Panc1 (cell line): ENCODE data around the gene MXRA8. TPM values are rescaled to one million over a fixed set of nuclear protein-coding genes. Genes with fewer than 3 reads are reported as not detected.

Experiments used
- ATAC-seq: fragments of 200-7000 bp; cut with Tn5 transposase; 2 replicates; pipeline ENCODE4 v1.9.1; 2020; ENCODE audit warnings: mild to moderate bottlenecking, moderate library complexity
- BruUV-seq: library from RNA; stranded (reverse); fragments of 400-500 nt; replicated peaks from 2 replicates; lab custom pipeline; 2021; lab: Mats Ljungman, UMichigan
- CTCF ChIA-PET: fragments of 300-600 bp; sonication (Branson Sonifier 250); formaldehyde crosslinking; loops from one replicate; lab custom pipeline; 2022; ENCODE audit warnings: antibody characterized with exemption; lab: Charles Lee
- POLR2A ChIA-PET: fragments of 300-600 bp; sonication (Branson Sonifier 250); formaldehyde crosslinking; loops from one replicate; lab custom pipeline; 2022; ENCODE audit warnings: antibody characterized with exemption; lab: Charles Lee
- DNase-seq: peaks from one replicate; pipeline ENCODE4 v3.0.0-alpha.2; 2010; ENCODE audit warnings: low read depth, low spot score
- H3K27ac ChIP-seq: 2 replicates; pipeline ENCODE4 v1.5.1; 2011; ENCODE audit warnings: mild to moderate bottlenecking, low read length, inconsistent platforms
- H3K27me3 ChIP-seq: fragments of 200-500 bp; sonication (Bioruptor generic); 2 replicates; pipeline ENCODE4 v1.6.0; 2014; ENCODE audit warnings: low read length, inconsistent platforms; ENCODE audit not compliant: control insufficient read depth, insufficient read depth
- H3K36me3 ChIP-seq: fragments of 200-500 bp; sonication (Bioruptor generic); 2 replicates; pipeline ENCODE4 v1.5.1; 2014; ENCODE audit warnings: inconsistent platforms, mild to moderate bottlenecking, low read length, moderate library complexity; ENCODE audit not compliant: control insufficient read depth, insufficient read depth
- H3K4me1 ChIP-seq: 2 replicates; pipeline ENCODE4 v1.5.1; 2011; ENCODE audit warnings: inconsistent platforms, mild to moderate bottlenecking, low read length, moderate library complexity; ENCODE audit not compliant: control insufficient read depth, insufficient read depth
- H3K4me3 ChIP-seq, 2 experiments: 2 replicates each; pipeline ENCODE4 v1.5.1; 2011 to 2012; ENCODE audit warnings: low read depth in 2 of 2, low read length in 2 of 2, mild to moderate bottlenecking in 2 of 2, inconsistent platforms in 1 of 2, moderate library complexity in 1 of 2
- H3K9me3 ChIP-seq: fragments of 200-500 bp; sonication (Bioruptor generic); 2 replicates; pipeline ENCODE4 v1.5.1; 2014; ENCODE audit warnings: low read depth, mild to moderate bottlenecking, inconsistent platforms, low read length, moderate library complexity; ENCODE audit not compliant: control insufficient read depth, insufficient read depth
- CTCF ChIP-seq: fragments of 450-650 bp; IDR thresholded peaks from 2 replicates; pipeline ENCODE4 v1.5.1; 2017; ENCODE audit warnings: mild to moderate bottlenecking
- POLR2AphosphoS5 ChIP-seq: IDR thresholded peaks from 2 replicates; pipeline ENCODE4 v1.6.1; 2012; ENCODE audit warnings: mild to moderate bottlenecking, low read depth, low read length, moderate library complexity
- REST ChIP-seq, 2 experiments: IDR thresholded peaks; 2 replicates each; pipeline ENCODE4 v1.6.1; 2011 to 2012; ENCODE audit warnings: low read depth in 2 of 2, control low read depth in 1 of 2, low read length in 1 of 2, mild to moderate bottlenecking in 1 of 2, moderate library complexity in 1 of 2; ENCODE audit not compliant: insufficient read depth in 1 of 2
- SIN3A ChIP-seq: IDR thresholded peaks from 2 replicates; pipeline ENCODE4 v1.6.1; 2012; ENCODE audit warnings: low read depth, mild to moderate bottlenecking, low read length, moderate library complexity, borderline replicate concordance; ENCODE audit not compliant: insufficient read depth
- TCF7L2 ChIP-seq: IDR thresholded peaks from 2 replicates; pipeline ENCODE4 v1.6.1; 2011; ENCODE audit warnings: mild to moderate bottlenecking, low read depth, low read length, inconsistent platforms
- in situ Hi-C: cut with HindIII; loops from 2 replicates; pipeline ENCODE4 v1.10.0; 2016; ENCODE audit warnings: low sequenced_read_pairs, low pct_unique_long_range_greater_than_20kb
- intact Hi-C: fragments of 100-400 bp; cut with micrococcal nuclease; formaldehyde crosslinking; loops from one replicate; pipeline ENCODE4 v1.10.0; 2022; ENCODE audit not compliant: unreplicated experiment
- total RNA-seq: library from RNA; stranded (reverse); gene quantifications from one replicate; pipeline ENCODE4 v1.2.1, GENCODE V29; 2021; ENCODE audit not compliant: unreplicated experiment

The MXRA8 gene
- total RNA-seq, 1 experiment from 2014 or later = 96.0 TPM

DNA sequence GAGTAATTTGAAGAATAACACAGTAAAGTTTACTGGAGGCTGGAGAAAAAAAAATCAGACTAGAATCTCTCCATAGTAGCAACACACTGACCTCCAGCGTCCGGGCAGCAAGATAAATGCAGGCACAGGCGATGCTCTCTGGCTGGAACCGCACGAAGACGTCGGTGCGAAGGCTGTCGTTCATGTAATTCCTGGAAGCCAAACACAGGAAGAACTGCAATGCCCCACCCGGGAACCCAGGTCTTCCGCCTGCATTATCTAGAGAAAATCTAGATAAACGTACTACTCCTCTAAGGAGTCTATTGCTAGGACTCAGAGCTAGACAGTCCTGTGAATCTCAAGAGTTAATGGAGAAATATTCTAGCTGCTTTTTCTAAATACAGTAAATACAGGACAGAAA, 32.3 kb upstream of the MXRA8 start:
- DNase-seq (no peak), ATAC-seq (no peak)
- no TSS peak for BruUV-seq
- H3K4me1 ChIP-seq = no peaks in the 10 kb centered on the region
- H3K9me3 ChIP-seq = no peaks in the 10 kb centered on the region
- CTCF ChIA-PET = no interaction called here
- TF ChIP-seq TCF7L2 = no peak
- TF ChIP-seq CTCF = no peak
- no peak for TF ChIP-seq SIN3A
- TF ChIP-seq REST (IDR thresholded peaks at IDR 0.05; ENCODE audit: insufficient read depth in 1 of 2, low read depth in 2 of 2, low read length in 1 of 2) = no peak
- TF ChIP-seq POLR2AphosphoS5 = no peak
- intact Hi-C loops = no loop called here
- in situ Hi-C loops = no loop called here
- peaks cover 38% of the 10 kb centered on the region for H3K36me3 ChIP-seq
- H3K27ac ChIP-seq = no peak overlapping the region
- POLR2A ChIA-PET = no interaction called here
- no peaks in the 10 kb centered on the region for H3K27me3 ChIP-seq
- no peak overlapping the region for H3K4me3 ChIP-seq

DNA sequence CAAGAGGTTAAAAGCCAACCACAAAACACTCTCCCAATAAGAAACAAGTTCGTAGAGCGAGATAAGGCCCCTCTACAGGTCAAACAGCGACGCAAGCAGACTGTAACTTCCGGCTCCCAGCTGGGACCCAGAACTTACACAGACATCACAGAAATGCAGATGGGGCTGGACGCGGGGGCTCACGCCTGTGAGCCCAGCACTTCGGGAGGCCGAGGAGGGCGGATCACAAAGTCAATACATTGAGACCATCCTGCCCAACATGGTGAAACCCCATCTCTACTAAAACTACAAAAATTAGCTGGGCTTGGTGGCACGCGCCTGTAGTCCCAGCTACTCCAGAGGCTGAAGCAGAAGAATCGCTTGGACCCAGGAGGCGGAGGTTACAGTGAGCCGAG, 29.7 kb upstream of the MXRA8 start:
- ATAC-seq = no peak
- no peak overlapping the region for H3K4me3 ChIP-seq
- no peaks in the 10 kb centered on the region for H3K4me1 ChIP-seq
- ChIA-PET POLR2A (interaction anchor here (0.7 kb wide), 1 partner anchor 14 kb away, joined by 8 read pairs; no protein-coding TSS in a partner anchor), CTCF (no interaction called here)
- H3K36me3 ChIP-seq = peaks cover 38% of the 10 kb centered on the region
- intact Hi-C loops (no loop called here), in situ Hi-C loops (no loop called here)
- DNase-seq = no peak
- no peaks in the 10 kb centered on the region for H3K27me3 ChIP-seq
- TF ChIP-seq CTCF (no peak), SIN3A (no peak), REST (IDR thresholded peaks at IDR 0.05; ENCODE audit: insufficient read depth in 1 of 2, low read depth in 2 of 2, low read length in 1 of 2) (no peak), TCF7L2 (no peak), POLR2AphosphoS5 (no peak)
- no peaks in the 10 kb centered on the region for H3K9me3 ChIP-seq
- no TSS peak for BruUV-seq
- no peak overlapping the region for H3K27ac ChIP-seq
